ENCODE results near the gene NEDD4L.
A peak's percentile ranks its signal among the peaks of the same experiment; 100 is the strongest.

The NEDD4L gene

GRCh38 chr18:58005885-58006523 lies 38.0 kb upstream of the NEDD4L start:
- in situ Hi-C loops (cut with HindIII; ENCODE audit: low sequenced_read_pairs) = no loop called here
- peak; percentile 20 for DNase-seq (ENCODE audit: low read depth)
- no peak overlapping the region for H3K4me3 ChIP-seq (ENCODE audit: low read depth, low read length)
- TF ChIP-seq CTCF (IDR thresholded peaks at IDR 0.05; ENCODE audit: low read depth, low read length, missing control alignments) = no peak

GRCh38 chr18:58009166-58009565 lies 34.9 kb upstream of the NEDD4L start:
- TF ChIP-seq CTCF (IDR thresholded peaks at IDR 0.05; ENCODE audit: low read depth, low read length, missing control alignments) = no peak
- no peak overlapping the region for H3K4me3 ChIP-seq (ENCODE audit: low read depth, low read length)
- in situ Hi-C loops (cut with HindIII; ENCODE audit: low sequenced_read_pairs) = no loop called here
- DNase-seq (ENCODE audit: low read depth) = no peak

- TF ChIP-seq CTCF (IDR thresholded peaks at IDR 0.05; ENCODE audit: low read depth, low read length, missing control alignments) = no peak
- no peak for DNase-seq (ENCODE audit: low read depth)
- no peak overlapping the region for H3K4me3 ChIP-seq (ENCODE audit: low read depth, low read length)
- in situ Hi-C loops (cut with HindIII; ENCODE audit: low sequenced_read_pairs) = no loop called here
Measured at GRCh38 chr18:58010265-58010664, 33.8 kb upstream of the NEDD4L start.

GRCh38 chr18:58012356-58012755 lies 31.7 kb upstream of the NEDD4L start:
- in situ Hi-C loops (cut with HindIII; ENCODE audit: low sequenced_read_pairs) = no loop called here
- DNase-seq (ENCODE audit: low read depth) = no peak
- TF ChIP-seq CTCF (IDR thresholded peaks at IDR 0.05; ENCODE audit: low read depth, low read length, missing control alignments) = no peak
- H3K4me3 ChIP-seq (ENCODE audit: low read depth, low read length) = no peak overlapping the region

- TF ChIP-seq CTCF (IDR thresholded peaks at IDR 0.05; ENCODE audit: low read depth, low read length, missing control alignments) = no peak
- no peak overlapping the region for H3K4me3 ChIP-seq (ENCODE audit: low read depth, low read length)
- in situ Hi-C loops (cut with HindIII; ENCODE audit: low sequenced_read_pairs) = no loop called here
- DNase-seq (ENCODE audit: low read depth) = no peak
Measured at GRCh38 chr18:58013241-58014211, 30.5 kb upstream of the NEDD4L start.

GRCh38 chr18:58015065-58015780 lies 28.8 kb upstream of the NEDD4L start:
- H3K4me3 ChIP-seq (ENCODE audit: low read depth, low read length) = no peak overlapping the region
- TF ChIP-seq CTCF (IDR thresholded peaks at IDR 0.05; ENCODE audit: low read depth, low read length, missing control alignments) = no peak
- DNase-seq (ENCODE audit: low read depth) = no peak
- in situ Hi-C loops (cut with HindIII; ENCODE audit: low sequenced_read_pairs) = no loop called here

Data from astrocyte of the cerebellum (primary cell).